Measurements from ENCODE around the gene CCDC61. TPM values are rescaled to one million over a fixed set of nuclear protein-coding genes. Genes with fewer than 3 reads are reported as not detected.

Gene CCDC61
- total RNA-seq, 1 donor from 2014 or later, result 13.7 TPM

DNA sequence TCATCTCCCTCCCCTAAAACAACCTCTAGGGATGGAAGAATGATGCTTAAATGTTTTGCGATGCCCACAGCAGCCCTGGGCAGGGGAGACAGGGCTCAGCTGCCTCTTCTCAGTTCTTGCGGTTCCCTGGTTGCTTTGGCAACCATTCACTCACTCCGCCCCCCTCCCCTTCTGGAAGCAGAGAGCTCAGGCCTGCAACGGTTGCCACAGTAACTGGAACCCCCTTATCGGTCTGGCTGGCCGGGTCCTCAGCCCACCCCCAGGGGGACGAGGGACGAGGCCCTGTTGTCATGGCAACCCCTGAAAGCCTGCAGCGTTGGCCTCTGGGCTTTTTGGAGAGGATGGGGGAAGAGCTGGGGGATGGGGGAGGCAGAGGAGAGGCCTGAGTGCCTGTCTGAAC is 41.1 kb upstream of the CCDC61 start:
- DNase-seq (ENCODE audit: low spot score in 2 of 2), result no peak
- H3K27me3 ChIP-seq, result peaks cover 4% of the 10 kb centered on the region

DNA sequence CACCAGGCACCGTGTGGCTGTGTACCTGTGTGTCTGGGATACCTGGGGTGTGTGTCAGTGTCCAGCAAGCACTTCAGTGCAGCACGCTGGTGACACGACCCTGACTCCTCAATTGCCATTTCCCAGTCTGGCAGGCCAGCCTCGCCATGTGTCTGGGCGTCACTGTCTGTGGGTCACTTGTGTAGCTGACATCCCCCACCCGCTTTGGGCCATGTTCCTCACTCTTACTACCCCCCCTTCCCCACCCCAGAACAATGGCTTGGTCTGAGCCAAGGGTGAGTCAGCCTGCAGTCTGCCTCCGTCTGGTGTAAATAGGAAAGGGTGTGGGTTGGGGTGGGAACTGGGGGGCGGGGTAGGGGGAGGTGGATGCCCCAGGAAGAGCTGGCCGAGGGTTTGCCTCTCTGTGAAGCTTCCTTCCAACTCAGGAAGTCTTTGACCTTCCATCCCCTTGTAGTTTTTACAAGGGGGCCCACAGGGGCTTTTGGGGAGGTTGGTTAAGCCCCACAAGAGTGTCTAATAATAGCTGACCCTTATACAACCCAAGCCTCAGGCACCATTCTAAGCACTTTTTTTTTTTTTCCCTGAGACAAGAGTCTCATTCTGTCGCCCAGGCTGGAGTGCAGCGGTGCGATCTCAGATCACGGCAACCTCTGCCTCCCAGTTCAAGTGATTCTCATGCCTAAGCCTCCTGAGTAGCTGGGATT is 39.2 kb upstream of the CCDC61 start:
- TF ChIP-seq, protein P1, sequence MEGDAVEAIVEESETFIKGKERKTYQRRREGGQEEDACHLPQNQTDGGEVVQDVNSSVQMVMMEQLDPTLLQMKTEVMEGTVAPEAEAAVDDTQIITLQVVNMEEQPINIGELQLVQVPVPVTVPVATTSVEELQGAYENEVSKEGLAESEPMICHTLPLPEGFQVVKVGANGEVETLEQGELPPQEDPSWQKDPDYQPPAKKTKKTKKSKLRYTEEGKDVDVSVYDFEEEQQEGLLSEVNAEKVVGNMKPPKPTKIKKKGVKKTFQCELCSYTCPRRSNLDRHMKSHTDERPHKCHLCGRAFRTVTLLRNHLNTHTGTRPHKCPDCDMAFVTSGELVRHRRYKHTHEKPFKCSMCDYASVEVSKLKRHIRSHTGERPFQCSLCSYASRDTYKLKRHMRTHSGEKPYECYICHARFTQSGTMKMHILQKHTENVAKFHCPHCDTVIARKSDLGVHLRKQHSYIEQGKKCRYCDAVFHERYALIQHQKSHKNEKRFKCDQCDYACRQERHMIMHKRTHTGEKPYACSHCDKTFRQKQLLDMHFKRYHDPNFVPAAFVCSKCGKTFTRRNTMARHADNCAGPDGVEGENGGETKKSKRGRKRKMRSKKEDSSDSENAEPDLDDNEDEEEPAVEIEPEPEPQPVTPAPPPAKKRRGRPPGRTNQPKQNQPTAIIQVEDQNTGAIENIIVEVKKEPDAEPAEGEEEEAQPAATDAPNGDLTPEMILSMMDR (IDR thresholded peaks at IDR 0.05), result no peak
- Histone ChIP-seq H3K4me3 (no peak overlapping the region), H3K27ac (no peak overlapping the region), H3K9me3 (no peaks in the 10 kb centered on the region), H3K27me3 (no peaks in the 10 kb centered on the region), H3K4me1 (peaks cover 0 to 3% of the 10 kb centered on the region in 2 donors), H3K36me3 (no peaks in the 10 kb centered on the region)
- no peak for DNase-seq (ENCODE audit: low spot score in 2 of 2)
- intact Hi-C loops (cut with DNase I), result no loop called here

More for the DNA sequence above, 41.1 kb upstream of the CCDC61 start:
- no peaks in the 10 kb centered on the region for H3K9me3 ChIP-seq
- no peak overlapping the region for H3K27ac ChIP-seq
- intact Hi-C loops (cut with DNase I), result no loop called here
- no peaks in the 10 kb centered on the region for H3K36me3 ChIP-seq
- TF ChIP-seq, protein P1 (IDR thresholded peaks at IDR 0.05), result no peak
- no peak overlapping the region for H3K4me3 ChIP-seq
- peaks cover 0 to 3% of the 10 kb centered on the region in 2 donors for H3K4me1 ChIP-seq

DNA sequence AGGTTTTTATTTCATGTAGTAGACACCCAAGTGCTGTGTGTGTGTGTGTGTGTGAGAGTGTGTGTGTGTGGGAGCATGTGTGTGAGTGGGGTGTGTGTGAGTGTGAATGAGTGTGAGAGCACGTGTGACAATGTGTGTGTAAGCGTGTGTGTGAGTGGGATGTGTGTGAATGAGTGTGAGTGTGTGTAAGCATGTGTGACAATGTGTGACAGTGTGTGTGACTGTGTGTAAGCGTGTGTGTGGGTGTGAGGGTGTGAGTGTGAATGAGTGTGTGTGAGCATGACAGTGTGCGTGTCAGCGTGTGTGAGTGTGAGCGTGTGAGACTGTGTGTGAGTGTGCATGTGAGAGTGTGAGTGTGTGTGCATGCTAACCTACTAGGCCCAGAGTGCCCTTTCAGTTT is 36.9 kb upstream of the CCDC61 start:
- TF ChIP-seq, protein P1 (IDR thresholded peaks at IDR 0.05), result no peak
- H3K36me3 ChIP-seq, result no peaks in the 10 kb centered on the region
- intact Hi-C loops (cut with DNase I), result no loop called here
- no peaks in the 10 kb centered on the region for H3K9me3 ChIP-seq
- H3K27ac ChIP-seq, result no peak overlapping the region
- H3K4me3 ChIP-seq, result no peak overlapping the region
- H3K4me1 ChIP-seq, result no peaks in the 10 kb centered on the region
- no peak for DNase-seq (ENCODE audit: low spot score in 2 of 2)
- H3K27me3 ChIP-seq, result no peaks in the 10 kb centered on the region

DNA sequence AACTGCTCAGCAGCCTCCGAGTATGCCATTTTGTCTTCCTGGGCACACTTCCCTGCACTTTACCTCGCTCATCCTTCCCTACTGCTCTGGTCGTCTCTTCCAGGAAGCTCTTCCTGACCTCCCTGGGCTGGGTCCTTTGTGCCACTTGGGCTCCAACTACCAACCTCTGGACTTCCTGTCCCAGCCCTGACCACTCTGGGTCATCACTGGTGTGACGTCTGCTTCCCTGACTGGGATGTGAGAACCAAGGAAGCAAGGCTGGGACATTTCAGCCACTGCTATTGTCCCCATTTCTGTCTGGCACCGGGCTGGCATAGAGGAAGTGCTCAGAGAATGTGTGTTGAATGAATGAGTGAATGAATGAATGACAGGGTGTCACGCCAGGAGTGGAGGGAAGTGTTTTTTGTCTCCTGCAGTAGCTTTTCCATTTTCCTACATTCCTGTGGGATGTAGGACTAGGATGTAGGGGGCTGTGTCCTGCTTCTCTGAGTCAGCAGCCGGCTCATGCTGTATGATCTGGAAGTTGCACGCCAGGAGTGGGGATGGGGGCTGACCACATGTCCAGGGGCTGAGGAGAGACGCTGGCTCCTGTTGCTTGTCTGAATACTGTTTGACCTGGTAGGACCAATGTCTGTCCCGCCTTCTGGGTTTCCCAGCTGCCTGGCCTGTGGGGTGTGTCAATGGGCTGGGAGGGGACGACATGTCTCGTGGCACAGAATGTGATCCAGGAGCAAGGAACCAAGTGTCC is 36.3 kb upstream of the CCDC61 start:
- H3K36me3 ChIP-seq, result no peaks in the 10 kb centered on the region
- no peaks in the 10 kb centered on the region for H3K4me1 ChIP-seq
- no peak overlapping the region for H3K4me3 ChIP-seq
- H3K27me3 ChIP-seq, result no peaks in the 10 kb centered on the region
- TF ChIP-seq, protein P1 (IDR thresholded peaks at IDR 0.05), result no peak
- H3K27ac ChIP-seq, result no peak overlapping the region
- intact Hi-C loops (cut with DNase I), result no loop called here
- H3K9me3 ChIP-seq, result no peaks in the 10 kb centered on the region
- DNase-seq (ENCODE audit: low spot score in 2 of 2), result no peak

DNA sequence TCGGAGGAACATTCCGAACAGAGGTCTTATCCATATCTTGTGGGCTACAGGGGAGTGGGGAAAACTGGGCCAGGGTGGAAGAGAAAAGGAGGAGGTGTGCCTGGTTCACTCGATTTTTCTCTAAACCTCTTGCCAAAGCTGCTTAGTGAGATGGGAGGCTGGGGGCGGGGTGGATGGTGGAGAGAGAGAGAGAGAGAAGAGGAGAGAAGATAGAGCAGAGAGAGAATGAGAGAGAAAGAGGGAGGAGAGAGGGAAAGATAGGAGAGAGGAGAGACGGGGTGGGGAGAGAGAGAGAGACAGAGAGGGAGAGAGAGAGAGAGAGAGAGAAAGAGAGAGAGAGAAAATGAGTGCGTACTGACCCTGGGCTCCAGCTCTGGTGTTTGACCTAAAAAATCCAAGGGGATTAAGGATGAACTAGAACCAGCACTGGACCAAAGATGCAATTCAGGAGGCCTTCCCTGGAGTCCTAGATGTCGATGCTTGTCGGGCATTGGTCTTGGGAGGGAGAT is 35.7 kb upstream of the CCDC61 start:
- H3K27me3 ChIP-seq, result no peaks in the 10 kb centered on the region
- no peaks in the 10 kb centered on the region for H3K4me1 ChIP-seq
- no peaks in the 10 kb centered on the region for H3K9me3 ChIP-seq
- H3K27ac ChIP-seq, result no peak overlapping the region
- TF ChIP-seq, protein P1 (IDR thresholded peaks at IDR 0.05), result no peak
- DNase-seq (ENCODE audit: low spot score in 2 of 2), result no peak
- intact Hi-C loops (cut with DNase I), result no loop called here
- no peaks in the 10 kb centered on the region for H3K36me3 ChIP-seq
- H3K4me3 ChIP-seq, result no peak overlapping the region

Data from ascending aorta (tissue), 2 donors.